ENCODE results near the gene SHISA5. TPM values are rescaled to one million over a fixed set of nuclear protein-coding genes. Genes with fewer than 3 reads are reported as not detected.
A peak's percentile ranks its signal among the peaks of the same experiment; 100 is the strongest.
"Not testable (repeated sequence)": the region's sequence is repeated elsewhere in the genome, so short reads cannot be mapped to it uniquely, and the experiment has no call there.

Gene SHISA5
- total RNA-seq, 1 donor from 2014 or later: 218 TPM

- no peak for TF ChIP-seq CTCF (IDR thresholded peaks at IDR 0.05)
- no peak for DNase-seq (ENCODE audit: low spot score in 2 of 2)
- Histone ChIP-seq H3K4me3 (no peak overlapping the region), H3K36me3 (peaks cover 23 to 39% of the 10 kb centered on the region in 2 donors), H3K27me3 (no peaks in the 10 kb centered on the region), H3K4me1 (peaks cover 14 to 38% of the 10 kb centered on the region in 2 donors), H3K27ac (peak overlapping the region; percentile 96 to 98), H3K9me3 (no peaks in the 10 kb centered on the region)
- intact Hi-C loops (cut with DNase I): loop anchor here (1.0 to 2.0 kb wide), 6 partner anchors 18 to 221 kb away; partner anchors contain the start of genes ATRIP and PFKFB4
Measured at GRCh38 chr3:48465237-48465530, 38.8 kb downstream of the SHISA5 start.

GRCh38 chr3:48464713-48465221, 39.2 kb downstream of the SHISA5 start:
- Histone ChIP-seq H3K4me3 (no peak overlapping the region), H3K27ac (peak overlapping the region; percentile 96 to 98), H3K4me1 (peaks cover 13 to 34% of the 10 kb centered on the region in 2 donors), H3K9me3 (no peaks in the 10 kb centered on the region), H3K36me3 (peaks cover 25 to 43% of the 10 kb centered on the region in 2 donors), H3K27me3 (no peaks in the 10 kb centered on the region)
- intact Hi-C loops (cut with DNase I): loop anchor here (1.0 to 2.0 kb wide), 6 partner anchors 18 to 222 kb away; partner anchors contain the start of genes ATRIP and PFKFB4
- TF ChIP-seq CTCF (IDR thresholded peaks at IDR 0.05): no peak
- DNase-seq (ENCODE audit: low spot score in 2 of 2): no peak

GRCh38 chr3:48463703-48464102, 40.3 kb downstream of the SHISA5 start:
- no peak overlapping the region for H3K4me3 ChIP-seq
- H3K4me1 ChIP-seq: peaks cover 13 to 29% of the 10 kb centered on the region in 2 donors
- no peaks in the 10 kb centered on the region for H3K27me3 ChIP-seq
- DNase-seq (ENCODE audit: low spot score in 2 of 2): no peak
- intact Hi-C loops (cut with DNase I): loop anchor here (2.0 kb wide), 2 partner anchors 17 to 93 kb away; partner anchors contain the start of genes ATRIP and PFKFB4
- peak overlapping the region in 1 of 2 donors; percentile 57 for H3K27ac ChIP-seq
- peaks cover 25 to 48% of the 10 kb centered on the region in 2 donors for H3K36me3 ChIP-seq
- TF ChIP-seq CTCF (IDR thresholded peaks at IDR 0.05): no peak
- no peaks in the 10 kb centered on the region for H3K9me3 ChIP-seq

GRCh38 chr3:48461767-48462166, 42.2 kb downstream of the SHISA5 start:
- H3K36me3 ChIP-seq: peaks cover 32 to 44% of the 10 kb centered on the region in 2 donors
- intact Hi-C loops (cut with DNase I); H3K9me3 ChIP-seq: not testable (repeated sequence)

GRCh38 chr3:48460517-48460902, 43.5 kb downstream of the SHISA5 start:
- Histone ChIP-seq H3K27me3 (no peaks in the 10 kb centered on the region), H3K4me3 (no peak overlapping the region), H3K27ac (no peak overlapping the region), H3K4me1 (peaks cover 0 to 5% of the 10 kb centered on the region in 2 donors), H3K36me3 (peaks cover 42 to 56% of the 10 kb centered on the region in 2 donors), H3K9me3 (no peaks in the 10 kb centered on the region)
- no peak for TF ChIP-seq CTCF (IDR thresholded peaks at IDR 0.05)
- intact Hi-C loops (cut with DNase I): no loop called here
- no peak for DNase-seq (ENCODE audit: low spot score in 2 of 2)

More at GRCh38 chr3:48461767-48462166, 42.2 kb downstream of the SHISA5 start:
- H3K27me3 ChIP-seq; DNase-seq (ENCODE audit: low spot score in 2 of 2); H3K4me3 ChIP-seq; H3K27ac ChIP-seq: not testable (repeated sequence)
- peaks cover 5 to 11% of the 10 kb centered on the region in 2 donors for H3K4me1 ChIP-seq

GRCh38 chr3:48459773-48460516, 44.0 kb downstream of the SHISA5 start:
- intact Hi-C loops (cut with DNase I): no loop called here

More at GRCh38 chr3:48459773-48460516, 44.0 kb downstream of the SHISA5 start:
- peaks cover 47 to 62% of the 10 kb centered on the region in 2 donors for H3K36me3 ChIP-seq
- no peaks in the 10 kb centered on the region for H3K9me3 ChIP-seq
- no peak for TF ChIP-seq CTCF (IDR thresholded peaks at IDR 0.05)
- H3K4me3 ChIP-seq: no peak overlapping the region
- no peaks in the 10 kb centered on the region for H3K27me3 ChIP-seq
- H3K4me1 ChIP-seq: peaks cover 0 to 1% of the 10 kb centered on the region in 2 donors
- no peak for DNase-seq (ENCODE audit: low spot score in 2 of 2)
- no peak overlapping the region for H3K27ac ChIP-seq
